ENCODE results near the gene RCAN1.

Gene RCAN1

DNA sequence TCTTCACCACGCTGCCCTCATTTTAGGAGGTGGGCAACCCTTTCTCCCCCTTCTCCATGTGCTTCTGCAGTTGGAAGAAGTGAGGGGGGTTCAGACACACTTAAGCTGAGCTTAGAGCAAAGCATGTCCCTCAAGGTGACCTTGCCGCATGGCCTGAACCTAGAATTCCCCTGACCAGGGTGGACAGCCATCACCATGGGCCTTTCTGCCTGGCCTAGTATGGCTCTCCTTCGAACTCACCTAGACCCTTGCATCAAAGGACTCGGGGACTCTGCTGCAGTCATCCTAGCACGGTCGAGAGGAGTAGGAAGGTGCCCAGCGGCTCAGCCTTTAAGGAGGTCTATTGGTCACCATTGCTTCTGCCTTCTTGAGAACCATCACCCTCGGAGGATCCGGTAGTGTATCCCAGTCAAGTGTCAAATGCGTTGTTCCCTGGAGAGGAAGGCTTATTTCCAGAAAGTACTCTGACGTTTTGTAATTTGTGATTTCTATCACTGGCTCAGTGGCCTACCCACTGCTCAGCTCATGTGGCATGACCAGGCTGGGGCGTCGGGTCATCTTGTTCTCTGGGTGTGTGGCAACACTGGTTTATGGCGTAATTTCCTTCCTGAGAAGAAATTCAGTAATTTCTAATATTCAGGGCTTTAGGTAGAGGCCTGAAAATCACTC is 103.0 kb downstream of the RCAN1 start, which contains the start of gene KCNE1:
Gene KCNE1, minus strand, starts transcription at position 424 of the 669 bp plus-strand sequence. CDS start 62,576 bp downstream, outside the sequence.
- DNase-seq (ENCODE audit: low read depth), result peak; percentile 49
- no peak within 1 kb of the TSS for H3K4me3 ChIP-seq (ENCODE audit: low read length)
- TF ChIP-seq, protein P1, sequence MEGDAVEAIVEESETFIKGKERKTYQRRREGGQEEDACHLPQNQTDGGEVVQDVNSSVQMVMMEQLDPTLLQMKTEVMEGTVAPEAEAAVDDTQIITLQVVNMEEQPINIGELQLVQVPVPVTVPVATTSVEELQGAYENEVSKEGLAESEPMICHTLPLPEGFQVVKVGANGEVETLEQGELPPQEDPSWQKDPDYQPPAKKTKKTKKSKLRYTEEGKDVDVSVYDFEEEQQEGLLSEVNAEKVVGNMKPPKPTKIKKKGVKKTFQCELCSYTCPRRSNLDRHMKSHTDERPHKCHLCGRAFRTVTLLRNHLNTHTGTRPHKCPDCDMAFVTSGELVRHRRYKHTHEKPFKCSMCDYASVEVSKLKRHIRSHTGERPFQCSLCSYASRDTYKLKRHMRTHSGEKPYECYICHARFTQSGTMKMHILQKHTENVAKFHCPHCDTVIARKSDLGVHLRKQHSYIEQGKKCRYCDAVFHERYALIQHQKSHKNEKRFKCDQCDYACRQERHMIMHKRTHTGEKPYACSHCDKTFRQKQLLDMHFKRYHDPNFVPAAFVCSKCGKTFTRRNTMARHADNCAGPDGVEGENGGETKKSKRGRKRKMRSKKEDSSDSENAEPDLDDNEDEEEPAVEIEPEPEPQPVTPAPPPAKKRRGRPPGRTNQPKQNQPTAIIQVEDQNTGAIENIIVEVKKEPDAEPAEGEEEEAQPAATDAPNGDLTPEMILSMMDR (conservative IDR thresholded peaks at IDR 0.05; ENCODE audit: low read length), result no peak

DNA sequence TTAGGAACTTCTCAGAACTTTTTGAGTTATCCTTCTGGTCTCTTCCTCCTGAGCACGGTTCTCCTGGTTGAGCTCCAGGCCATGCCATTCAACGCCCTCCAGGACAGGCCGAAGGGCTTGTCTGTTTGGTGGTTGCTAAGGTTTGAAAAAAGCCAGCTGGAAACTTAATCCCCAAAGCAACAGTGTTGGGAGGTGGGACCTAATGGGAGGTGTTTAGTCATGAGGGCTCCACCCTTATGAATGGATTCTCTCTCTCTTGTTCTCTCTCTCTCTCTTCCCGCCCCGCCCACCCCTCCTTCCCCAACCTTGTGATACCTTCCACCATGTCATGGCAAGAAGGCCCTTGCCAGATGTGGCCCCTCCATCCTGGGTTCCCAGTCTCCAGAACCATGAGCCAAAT is 103.7 kb downstream of the RCAN1 start:
- H3K4me3 ChIP-seq (ENCODE audit: low read length), result no peak overlapping the region
- TF ChIP-seq, protein P1 (conservative IDR thresholded peaks at IDR 0.05; ENCODE audit: low read length), result no peak
- DNase-seq (ENCODE audit: low read depth), result peak; percentile 42

DNA sequence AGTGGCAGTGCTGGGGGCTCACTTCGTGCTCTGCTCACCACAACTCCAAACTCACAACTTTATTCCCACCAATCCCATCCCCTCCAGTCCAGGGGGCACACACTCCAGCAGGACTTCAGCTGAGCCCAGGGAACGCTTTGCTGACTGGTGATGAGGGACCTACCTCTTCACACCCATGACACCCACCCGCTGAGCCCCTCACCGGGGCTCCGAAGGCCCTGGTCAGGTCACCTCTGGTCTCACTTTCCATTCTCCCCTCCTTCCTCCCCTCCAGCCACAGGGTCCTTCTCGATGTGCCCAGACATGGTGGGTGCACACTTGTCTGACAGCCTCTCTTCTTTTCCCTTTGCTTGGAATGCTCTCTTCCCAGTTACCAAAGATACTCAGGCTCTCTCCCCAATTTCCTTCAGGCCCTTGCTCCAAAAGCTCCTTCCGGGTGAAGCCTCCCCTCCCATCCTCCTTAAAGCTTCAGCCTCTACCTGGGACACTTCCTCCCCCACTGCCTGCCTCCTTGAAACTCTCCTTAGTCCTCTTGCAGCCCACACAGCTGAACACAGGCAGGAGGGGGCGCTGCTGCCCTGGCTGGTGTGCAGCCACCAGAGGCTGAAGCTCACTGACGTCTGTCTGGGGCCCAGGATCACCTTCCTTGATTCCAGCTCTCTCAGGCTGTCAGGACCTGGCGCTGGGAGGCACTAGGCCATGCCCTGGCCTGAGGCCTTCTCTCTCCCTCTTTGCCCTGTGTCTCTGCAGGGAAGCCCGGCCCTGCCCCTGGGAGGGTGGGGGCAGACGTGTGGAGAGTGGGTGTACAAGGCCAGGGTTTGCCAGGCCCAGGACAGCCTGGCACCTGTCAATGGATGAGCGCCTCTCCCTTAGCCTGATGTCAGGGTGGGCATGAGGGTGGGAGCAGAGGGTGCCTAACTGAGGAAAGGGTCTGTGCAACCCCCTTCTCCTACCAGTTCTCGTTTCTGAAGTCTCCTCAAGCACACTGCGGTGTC is 104.5 kb downstream of the RCAN1 start:
- DNase-seq (ENCODE audit: low read depth), result peak; percentile 72
- TF ChIP-seq, protein P1 (conservative IDR thresholded peaks at IDR 0.05; ENCODE audit: low read length), result peak; percentile 88
- H3K4me3 ChIP-seq (ENCODE audit: low read length), result no peak overlapping the region

DNA sequence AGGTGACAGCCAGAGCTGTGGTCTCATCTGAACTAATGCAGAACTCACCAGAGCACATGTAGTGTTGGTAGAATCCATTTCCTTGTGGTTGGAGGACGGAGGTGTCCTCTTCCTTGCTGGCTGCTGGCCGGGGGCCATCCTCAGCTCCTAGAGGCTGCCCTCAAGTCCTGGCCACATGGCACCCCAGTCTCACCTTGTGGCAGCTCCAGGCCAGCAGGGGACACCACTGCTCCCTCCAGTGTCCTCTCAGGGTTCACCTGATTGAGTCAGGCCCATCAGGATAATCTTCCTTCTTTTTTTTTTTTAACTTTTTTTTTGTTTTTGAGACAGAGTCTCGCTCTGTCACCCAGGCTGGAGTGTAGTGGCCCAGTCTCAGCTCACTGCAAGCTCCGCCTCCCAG is 105.8 kb downstream of the RCAN1 start:
- TF ChIP-seq, protein P1 (conservative IDR thresholded peaks at IDR 0.05; ENCODE audit: low read length), result peak; percentile 31
- no peak overlapping the region for H3K4me3 ChIP-seq (ENCODE audit: low read length)
- no peak for DNase-seq (ENCODE audit: low read depth)

DNA sequence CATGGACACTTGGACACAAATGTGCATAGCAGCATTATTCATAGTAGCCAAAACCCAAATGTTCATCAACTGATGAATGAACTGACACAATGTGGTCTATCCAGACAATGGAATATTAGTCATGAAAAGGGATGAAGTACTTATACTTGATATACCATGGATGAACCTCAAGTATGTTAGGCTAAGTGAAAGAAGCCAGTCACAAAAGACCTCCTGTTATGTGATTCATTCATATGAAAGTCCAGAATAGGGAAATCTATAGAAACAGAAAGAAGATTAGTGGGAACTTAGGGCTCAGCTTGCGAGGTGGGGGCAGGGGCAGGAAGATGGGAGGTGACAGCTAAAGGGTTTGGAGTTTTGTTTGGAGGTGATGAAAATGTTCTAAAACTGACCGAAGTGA is 110.3 kb downstream of the RCAN1 start:
- TF ChIP-seq, protein P1 (conservative IDR thresholded peaks at IDR 0.05; ENCODE audit: low read length), result no peak
- DNase-seq (ENCODE audit: low read depth), result no peak
- no peak overlapping the region for H3K4me3 ChIP-seq (ENCODE audit: low read length)

DNA sequence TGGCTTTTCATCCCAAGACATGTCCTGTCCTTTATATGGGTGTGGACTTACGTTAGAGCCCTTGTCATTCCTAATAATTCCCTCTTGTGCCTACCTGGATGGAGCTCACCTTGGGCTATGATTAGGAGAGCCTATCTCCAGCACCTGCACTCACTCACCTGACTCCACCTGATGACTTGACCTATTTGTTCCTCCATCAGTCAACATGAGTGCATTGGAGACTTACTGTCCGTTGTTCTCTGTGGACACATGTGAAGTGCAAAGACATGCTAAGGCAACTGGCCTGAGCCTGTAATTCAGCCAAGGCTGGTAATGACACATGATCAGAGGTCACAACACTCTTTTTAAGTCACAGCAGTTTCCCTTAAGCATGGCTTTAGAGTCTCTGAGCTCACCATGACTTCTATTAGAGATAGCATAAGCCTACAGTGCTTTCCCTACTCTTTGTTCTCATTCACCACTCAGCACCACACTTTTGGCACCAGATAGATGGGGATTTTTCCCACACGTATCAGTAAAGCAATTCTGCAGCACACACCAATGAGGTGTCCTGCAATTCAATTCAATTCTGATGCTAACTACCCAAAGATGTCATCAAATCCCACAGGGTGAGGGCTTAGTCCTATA is 112.3 kb downstream of the RCAN1 start:
- TF ChIP-seq, protein P1 (conservative IDR thresholded peaks at IDR 0.05; ENCODE audit: low read length), result no peak
- no peak for DNase-seq (ENCODE audit: low read depth)

More for the DNA sequence above, 112.3 kb downstream of the RCAN1 start:
- H3K4me3 ChIP-seq (ENCODE audit: low read length), result no peak overlapping the region

Data from AG10803 (cell line).